GM21447 (cell line): ENCODE data around the gene FADS6.
A peak's percentile ranks its signal among the peaks of the same experiment; 100 is the strongest.

Experiments
- ATAC-seq: cut with Tn5 transposase; IDR thresholded peaks from one replicate; pipeline ENCODE4 v1.9.1; 2021; ENCODE audit not compliant: unreplicated experiment

The FADS6 gene

GRCh38 chr17:74892013-74892841, 1.2 kb downstream of the FADS6 start:
- ATAC-seq = no peak

GRCh38 chr17:74890554-74890953, 2.9 kb downstream of the FADS6 start:
- no peak for ATAC-seq

- ATAC-seq = no peak
Measured at GRCh38 chr17:74888469-74888868, 5.0 kb downstream of the FADS6 start.

- no peak for ATAC-seq
Measured at GRCh38 chr17:74883241-74883745, 10.1 kb downstream of the FADS6 start.

GRCh38 chr17:74882517-74883240, 10.8 kb downstream of the FADS6 start:
- no peak for ATAC-seq

- no peak for ATAC-seq
Measured at GRCh38 chr17:74881073-74881472, 12.4 kb downstream of the FADS6 start.

GRCh38 chr17:74879308-74879707, 14.1 kb downstream of the FADS6 start:
- no peak for ATAC-seq

GRCh38 chr17:74878658-74879057, 14.8 kb downstream of the FADS6 start:
- ATAC-seq = no peak

- ATAC-seq = no peak
Measured at GRCh38 chr17:74877592-74878548, 15.6 kb downstream of the FADS6 start.

GRCh38 chr17:74875977-74876593, 17.3 kb downstream of the FADS6 start:
- no peak for ATAC-seq

GRCh38 chr17:74875155-74875976, 18.1 kb downstream of the FADS6 start:
- ATAC-seq = no peak

GRCh38 chr17:74874615-74875037, 18.8 kb downstream of the FADS6 start:
- no peak for ATAC-seq

- ATAC-seq = no peak
Measured at GRCh38 chr17:74873874-74874614, 19.4 kb downstream of the FADS6 start.

GRCh38 chr17:74873037-74873873, 20.2 kb downstream of the FADS6 start:
- ATAC-seq = peak; percentile 82

- peak; percentile 22 for ATAC-seq
Measured at GRCh38 chr17:74872313-74873036, 21.0 kb downstream of the FADS6 start, which contains the start of gene FDXR. TSS of gene FDXR (minus strand) at chr17:74872994. CDS start at chr17:74872944, 50 bp downstream.

GRCh38 chr17:74871356-74872076, 21.9 kb downstream of the FADS6 start:
- no peak for ATAC-seq

- ATAC-seq = no peak
Measured at GRCh38 chr17:74870512-74870911, 22.9 kb downstream of the FADS6 start.
